ENCODE measurements around the gene LMTK2.

DNA sequence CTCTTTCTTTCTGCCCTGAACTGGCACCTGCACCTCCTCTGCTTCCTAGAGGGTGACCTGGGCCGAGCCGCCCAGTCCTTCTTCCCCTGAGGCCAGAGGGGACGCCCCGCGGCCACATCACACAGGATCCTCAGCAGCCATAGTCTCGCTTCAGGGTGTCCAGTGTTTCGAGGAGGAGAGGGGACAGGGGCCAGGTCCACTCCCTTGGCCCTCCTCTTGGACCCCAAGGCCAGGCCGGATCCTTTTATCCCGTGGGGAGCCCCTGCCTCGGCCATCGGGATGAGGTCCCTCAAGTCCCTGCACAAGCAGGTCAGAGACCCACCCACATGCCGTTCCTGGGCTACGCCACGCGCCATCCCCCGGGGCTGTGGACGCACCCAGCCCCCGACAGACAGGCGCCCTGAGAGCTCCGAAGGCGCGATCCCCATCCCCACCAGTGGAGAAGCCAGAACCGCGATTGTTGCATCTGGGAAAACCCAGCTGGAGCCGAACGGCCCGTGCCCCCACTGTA is 108.2 kb downstream of the LMTK2 start:
- TF ChIP-seq, protein P1, sequence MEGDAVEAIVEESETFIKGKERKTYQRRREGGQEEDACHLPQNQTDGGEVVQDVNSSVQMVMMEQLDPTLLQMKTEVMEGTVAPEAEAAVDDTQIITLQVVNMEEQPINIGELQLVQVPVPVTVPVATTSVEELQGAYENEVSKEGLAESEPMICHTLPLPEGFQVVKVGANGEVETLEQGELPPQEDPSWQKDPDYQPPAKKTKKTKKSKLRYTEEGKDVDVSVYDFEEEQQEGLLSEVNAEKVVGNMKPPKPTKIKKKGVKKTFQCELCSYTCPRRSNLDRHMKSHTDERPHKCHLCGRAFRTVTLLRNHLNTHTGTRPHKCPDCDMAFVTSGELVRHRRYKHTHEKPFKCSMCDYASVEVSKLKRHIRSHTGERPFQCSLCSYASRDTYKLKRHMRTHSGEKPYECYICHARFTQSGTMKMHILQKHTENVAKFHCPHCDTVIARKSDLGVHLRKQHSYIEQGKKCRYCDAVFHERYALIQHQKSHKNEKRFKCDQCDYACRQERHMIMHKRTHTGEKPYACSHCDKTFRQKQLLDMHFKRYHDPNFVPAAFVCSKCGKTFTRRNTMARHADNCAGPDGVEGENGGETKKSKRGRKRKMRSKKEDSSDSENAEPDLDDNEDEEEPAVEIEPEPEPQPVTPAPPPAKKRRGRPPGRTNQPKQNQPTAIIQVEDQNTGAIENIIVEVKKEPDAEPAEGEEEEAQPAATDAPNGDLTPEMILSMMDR (IDR thresholded peaks at IDR 0.05; ENCODE audit: borderline replicate concordance, extremely low read depth, low read length, poor library complexity, severe bottlenecking) = no peak
- no peak for TF ChIP-seq EZH2 (IDR thresholded peaks at IDR 0.05; ENCODE audit: borderline replicate concordance, low read depth, low read length, severe bottlenecking)
